ENCODE data around the gene ASIC1. TPM values are rescaled to one million over a fixed set of nuclear protein-coding genes. Genes with fewer than 3 reads are reported as not detected.
A peak's percentile ranks its signal among the peaks of the same experiment; 100 is the strongest.

ASIC1 gene
- total and polyA plus RNA-seq, 2 of the 4 experiments (the other 2 are of a cell fraction): 1.6 to 9.9 TPM

DNA sequence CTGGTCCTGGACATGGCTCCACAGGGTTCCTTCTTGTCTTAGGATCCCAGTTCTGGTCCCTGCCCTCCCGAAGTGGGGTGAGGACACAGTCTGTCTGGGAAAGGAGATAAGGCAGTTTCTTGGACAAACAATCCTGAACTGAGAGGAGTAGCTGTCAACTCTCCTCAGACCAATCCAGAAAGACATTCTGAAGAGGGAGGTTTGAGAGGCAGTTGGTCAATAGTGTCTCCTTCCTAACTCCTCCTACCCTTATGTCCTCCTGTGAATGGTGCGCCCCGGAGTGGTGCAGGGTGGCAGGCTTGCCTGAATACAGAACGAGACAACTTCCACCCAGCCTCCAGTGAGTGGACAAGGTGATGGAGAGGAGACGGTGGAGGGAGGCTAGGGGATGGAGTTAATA lies 15.4 kb upstream of the ASIC1 start:
- Histone ChIP-seq H2AK5ac (ENCODE audit: low read depth, low read length) (no peak overlapping the region), H3K23ac (ENCODE audit: low read depth, low read length) (no peak overlapping the region), H3K14ac (replicated peaks; ENCODE audit: low read depth, low read length) (no peak overlapping the region), H3K4me3 (ENCODE audit: insufficient read depth, low read depth, low read length) (no peak overlapping the region), H2BK20ac (ENCODE audit: low read depth, low read length) (no peak overlapping the region), H4K8ac (ENCODE audit: low read depth in 2 of 2, low read length in 2 of 2) (no peak overlapping the region), H3K4me1 (ENCODE audit: control insufficient read depth, insufficient read depth, low read length) (no peaks in the 10 kb centered on the region), H2BK15ac (ENCODE audit: low read depth, low read length) (no peak overlapping the region), H4K20me1 (ENCODE audit: insufficient read depth, low read length) (no peaks in the 10 kb centered on the region), H4K5ac (ENCODE audit: low read depth, low read length) (no peak overlapping the region), H3K27me3 (ENCODE audit: control insufficient read depth, insufficient read depth, low read length) (peaks cover 12% of the 10 kb centered on the region), H3K56ac (ENCODE audit: extremely low read depth, insufficient read depth, low read length) (no peak overlapping the region), H2BK120ac (ENCODE audit: low read depth, low read length) (no peak overlapping the region), H3K9me1 (ENCODE audit: insufficient read depth, low read length) (no peaks in the 10 kb centered on the region), H4K91ac (ENCODE audit: insufficient read depth, low read depth, low read length) (no peak overlapping the region), H3K4me2 (ENCODE audit: low read depth, low read length) (no peak overlapping the region), H3K79me1 (ENCODE audit: low read depth in 1 of 2, low read length in 2 of 2) (no peaks in the 10 kb centered on the region), H2AFZ (replicated peaks; ENCODE audit: low read length, poor library complexity) (no peak overlapping the region), H3K9me3 (ENCODE audit: control insufficient read depth, insufficient read depth, low read length) (no peaks in the 10 kb centered on the region), H3K9ac (ENCODE audit: low read depth, low read length) (no peak overlapping the region), H3K18ac (ENCODE audit: low read depth, low read length) (no peak overlapping the region), H3K4ac (ENCODE audit: low read depth, low read length) (no peak overlapping the region), H2AK9ac (replicated peaks; ENCODE audit: low read depth, low read length, poor library complexity) (peak overlapping the region; percentile 33), H2BK5ac (ENCODE audit: low read depth, low read length, poor library complexity, severe bottlenecking) (no peak overlapping the region), H3K36me3 (ENCODE audit: control insufficient read depth, insufficient read depth, low read length) (no peaks in the 10 kb centered on the region), H3K27ac (ENCODE audit: insufficient read depth, low read length) (no peak overlapping the region)
- in situ Hi-C loops (cut with MboI; ENCODE audit: low sequenced_read_pairs): no loop called here
- no peak for ATAC-seq (ENCODE audit: low read depth)
- WGBS, 2 experiments (ENCODE audit: extremely low coverage in 2 of 2, insufficient read length in 1 of 2): no CpG with 5 or more reads among the region's 5 CpGs
- no TSS peak for BruUV-seq (replicated peaks)
- dilution Hi-C loops (cut with HindIII; ENCODE audit: low sequenced_read_pairs, unreplicated experiment): no loop called here
- intact Hi-C loops (cut with micrococcal nuclease): no loop called here
- ChIA-PET CTCF (no interaction called here), POLR2A (ENCODE audit: unreplicated experiment) (no interaction called here)
- TF ChIP-seq RCOR1 (IDR thresholded peaks at IDR 0.05; ENCODE audit: insufficient replicate concordance, low read length): no peak
- no peak for TF ChIP-seq CEBPB (IDR thresholded peaks at IDR 0.05; ENCODE audit: low read depth, low read length)
- no peak for TF ChIP-seq CHD1 (IDR thresholded peaks at IDR 0.05; ENCODE audit: low read depth, low read length)
- TF ChIP-seq RAD21 (IDR thresholded peaks at IDR 0.05; ENCODE audit: low read length): no peak
- TF ChIP-seq POLR2A (IDR thresholded peaks at IDR 0.05; ENCODE audit: low read depth, low read length): no peak
- TF ChIP-seq, protein P1, sequence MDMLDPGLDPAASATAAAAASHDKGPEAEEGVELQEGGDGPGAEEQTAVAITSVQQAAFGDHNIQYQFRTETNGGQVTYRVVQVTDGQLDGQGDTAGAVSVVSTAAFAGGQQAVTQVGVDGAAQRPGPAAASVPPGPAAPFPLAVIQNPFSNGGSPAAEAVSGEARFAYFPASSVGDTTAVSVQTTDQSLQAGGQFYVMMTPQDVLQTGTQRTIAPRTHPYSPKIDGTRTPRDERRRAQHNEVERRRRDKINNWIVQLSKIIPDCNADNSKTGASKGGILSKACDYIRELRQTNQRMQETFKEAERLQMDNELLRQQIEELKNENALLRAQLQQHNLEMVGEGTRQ (IDR thresholded peaks at IDR 0.05; ENCODE audit: low read depth, low read length): no peak
- TF ChIP-seq, protein P2, sequence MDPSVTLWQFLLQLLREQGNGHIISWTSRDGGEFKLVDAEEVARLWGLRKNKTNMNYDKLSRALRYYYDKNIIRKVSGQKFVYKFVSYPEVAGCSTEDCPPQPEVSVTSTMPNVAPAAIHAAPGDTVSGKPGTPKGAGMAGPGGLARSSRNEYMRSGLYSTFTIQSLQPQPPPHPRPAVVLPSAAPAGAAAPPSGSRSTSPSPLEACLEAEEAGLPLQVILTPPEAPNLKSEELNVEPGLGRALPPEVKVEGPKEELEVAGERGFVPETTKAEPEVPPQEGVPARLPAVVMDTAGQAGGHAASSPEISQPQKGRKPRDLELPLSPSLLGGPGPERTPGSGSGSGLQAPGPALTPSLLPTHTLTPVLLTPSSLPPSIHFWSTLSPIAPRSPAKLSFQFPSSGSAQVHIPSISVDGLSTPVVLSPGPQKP (IDR thresholded peaks at IDR 0.05; ENCODE audit: borderline replicate concordance, low read depth, low read length): no peak
- TF ChIP-seq, protein P3, sequence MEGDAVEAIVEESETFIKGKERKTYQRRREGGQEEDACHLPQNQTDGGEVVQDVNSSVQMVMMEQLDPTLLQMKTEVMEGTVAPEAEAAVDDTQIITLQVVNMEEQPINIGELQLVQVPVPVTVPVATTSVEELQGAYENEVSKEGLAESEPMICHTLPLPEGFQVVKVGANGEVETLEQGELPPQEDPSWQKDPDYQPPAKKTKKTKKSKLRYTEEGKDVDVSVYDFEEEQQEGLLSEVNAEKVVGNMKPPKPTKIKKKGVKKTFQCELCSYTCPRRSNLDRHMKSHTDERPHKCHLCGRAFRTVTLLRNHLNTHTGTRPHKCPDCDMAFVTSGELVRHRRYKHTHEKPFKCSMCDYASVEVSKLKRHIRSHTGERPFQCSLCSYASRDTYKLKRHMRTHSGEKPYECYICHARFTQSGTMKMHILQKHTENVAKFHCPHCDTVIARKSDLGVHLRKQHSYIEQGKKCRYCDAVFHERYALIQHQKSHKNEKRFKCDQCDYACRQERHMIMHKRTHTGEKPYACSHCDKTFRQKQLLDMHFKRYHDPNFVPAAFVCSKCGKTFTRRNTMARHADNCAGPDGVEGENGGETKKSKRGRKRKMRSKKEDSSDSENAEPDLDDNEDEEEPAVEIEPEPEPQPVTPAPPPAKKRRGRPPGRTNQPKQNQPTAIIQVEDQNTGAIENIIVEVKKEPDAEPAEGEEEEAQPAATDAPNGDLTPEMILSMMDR (conservative IDR thresholded peaks at IDR 0.05; ENCODE audit: low read depth, low read length): no peak
- no peak for TF ChIP-seq MXI1 (IDR thresholded peaks at IDR 0.05; ENCODE audit: borderline replicate concordance, low read depth, low read length)
- no peak for TF ChIP-seq RFX5 (IDR thresholded peaks at IDR 0.05; ENCODE audit: low read depth, low read length)
- TF ChIP-seq MAZ (IDR thresholded peaks at IDR 0.05; ENCODE audit: borderline replicate concordance, low read depth, low read length): no peak
- TF ChIP-seq SMC3 (IDR thresholded peaks at IDR 0.05; ENCODE audit: low read depth, low read length): no peak
- no peak for TF ChIP-seq BHLHE40 (IDR thresholded peaks at IDR 0.05; ENCODE audit: low read depth, low read length)
- no peak for TF ChIP-seq NFE2L2 (IDR thresholded peaks at IDR 0.05; ENCODE audit: low read depth, low read length)
- no peak for TF ChIP-seq MAFK (IDR thresholded peaks at IDR 0.05; ENCODE audit: low read depth, low read length)
- no peak for TF ChIP-seq FOS (IDR thresholded peaks at IDR 0.05; ENCODE audit: low read depth, low read length)
- DNase-seq: no peak

Measured in IMR-90 (cell line).